Measurements from ENCODE around the gene MED12L.

The MED12L gene

DNA sequence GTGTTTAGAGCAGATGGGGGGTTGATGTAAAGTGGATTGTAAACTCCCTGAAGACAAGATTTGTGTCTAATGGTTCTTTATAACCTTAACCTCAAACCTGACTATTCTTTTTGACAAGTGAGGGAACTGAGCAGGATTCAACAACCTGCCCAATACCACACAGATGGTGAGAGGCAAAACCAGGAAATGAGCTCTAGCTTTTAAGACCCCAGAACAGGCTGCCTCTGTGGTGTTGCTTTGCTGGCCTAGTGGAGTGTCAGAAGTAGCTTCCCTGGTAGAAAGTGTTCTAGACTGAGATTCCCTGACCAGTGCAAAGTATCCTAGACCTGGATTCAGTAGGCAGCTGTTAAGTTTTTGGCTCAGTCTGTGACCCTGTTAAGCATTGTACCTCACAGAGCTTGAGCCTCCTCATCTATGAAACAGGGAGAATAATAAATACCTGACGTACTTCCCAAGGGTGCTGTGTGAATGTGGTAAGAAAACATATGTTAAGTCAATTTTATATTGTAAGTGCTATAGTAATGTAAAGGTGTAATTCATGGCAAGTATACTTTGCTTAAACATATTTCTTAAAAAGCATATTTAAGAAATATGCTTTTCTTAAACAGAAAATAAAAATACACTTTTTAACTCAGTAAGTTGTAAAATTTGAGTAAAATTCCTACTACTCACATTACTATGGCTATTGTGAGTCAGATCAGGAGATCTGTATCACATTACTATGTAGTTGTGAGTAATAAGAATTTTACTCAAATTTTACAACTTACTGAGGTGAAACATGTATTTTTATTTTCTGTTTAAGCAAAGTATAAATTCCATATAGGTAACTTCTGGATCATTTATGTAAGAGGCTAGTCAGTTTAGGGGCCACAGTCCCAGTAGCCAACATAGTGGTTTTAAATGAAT, 222.4 kb downstream of the MED12L start:
- H3K36me3 Mint-ChIP-seq = no peaks in the 10 kb centered on the region
- peaks cover 15% of the 10 kb centered on the region for H3K27me3 Mint-ChIP-seq
- H3K9me3 Mint-ChIP-seq = no peaks in the 10 kb centered on the region
- no peaks in the 10 kb centered on the region for H3K4me1 Mint-ChIP-seq
- no peak overlapping the region for H3K27ac Mint-ChIP-seq
- no peak for ATAC-seq
- H3K4me3 Mint-ChIP-seq = no peak overlapping the region

DNA sequence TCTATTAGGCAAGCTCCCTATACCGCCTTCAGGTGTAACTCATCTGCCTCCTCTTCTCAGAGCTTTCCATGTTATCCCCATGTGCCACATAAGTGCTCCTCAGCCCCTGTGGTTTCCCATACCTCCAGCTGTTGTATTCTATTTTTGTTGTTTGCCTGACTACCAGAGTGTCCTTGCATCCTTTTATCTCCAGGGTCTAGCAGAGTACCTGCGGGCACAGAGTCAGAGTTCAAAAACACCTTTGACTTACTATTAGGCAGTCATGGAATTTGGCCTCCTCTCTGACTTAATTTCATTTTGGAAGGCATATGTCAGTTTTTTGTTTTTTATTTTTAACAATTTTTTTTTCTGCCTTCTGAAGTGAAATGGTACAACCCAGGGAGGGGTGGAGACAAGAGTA, 224.1 kb downstream of the MED12L start:
- H3K27ac Mint-ChIP-seq = no peak overlapping the region
- H3K4me1 Mint-ChIP-seq = no peaks in the 10 kb centered on the region
- H3K27me3 Mint-ChIP-seq = no peaks in the 10 kb centered on the region
- no peak for ATAC-seq
- H3K36me3 Mint-ChIP-seq = no peaks in the 10 kb centered on the region
- H3K4me3 Mint-ChIP-seq = no peak overlapping the region
- no peaks in the 10 kb centered on the region for H3K9me3 Mint-ChIP-seq

DNA sequence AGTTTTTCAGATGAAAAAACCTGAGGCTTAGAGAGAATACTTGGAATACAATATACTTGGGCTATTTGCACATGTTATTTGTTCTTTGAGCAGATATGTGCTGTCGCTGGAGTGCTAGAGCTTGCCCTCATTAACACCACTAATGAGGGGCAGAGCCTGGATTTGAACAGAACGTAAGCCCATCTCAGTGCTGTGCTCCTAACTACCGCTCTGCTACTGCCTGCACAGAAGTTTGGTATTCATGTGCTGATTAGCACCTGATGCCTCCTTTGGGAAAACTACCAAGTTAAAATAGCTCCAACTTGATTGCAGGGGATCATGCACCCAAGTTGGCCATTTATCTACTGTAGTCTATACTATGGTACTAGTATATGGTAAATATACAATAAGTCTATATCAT, 227.5 kb downstream of the MED12L start:
- no peak overlapping the region for H3K27ac Mint-ChIP-seq
- no peaks in the 10 kb centered on the region for H3K9me3 Mint-ChIP-seq
- no peak for ATAC-seq
- no peaks in the 10 kb centered on the region for H3K27me3 Mint-ChIP-seq
- H3K4me3 Mint-ChIP-seq = no peak overlapping the region
- no peaks in the 10 kb centered on the region for H3K4me1 Mint-ChIP-seq
- H3K36me3 Mint-ChIP-seq = no peaks in the 10 kb centered on the region

DNA sequence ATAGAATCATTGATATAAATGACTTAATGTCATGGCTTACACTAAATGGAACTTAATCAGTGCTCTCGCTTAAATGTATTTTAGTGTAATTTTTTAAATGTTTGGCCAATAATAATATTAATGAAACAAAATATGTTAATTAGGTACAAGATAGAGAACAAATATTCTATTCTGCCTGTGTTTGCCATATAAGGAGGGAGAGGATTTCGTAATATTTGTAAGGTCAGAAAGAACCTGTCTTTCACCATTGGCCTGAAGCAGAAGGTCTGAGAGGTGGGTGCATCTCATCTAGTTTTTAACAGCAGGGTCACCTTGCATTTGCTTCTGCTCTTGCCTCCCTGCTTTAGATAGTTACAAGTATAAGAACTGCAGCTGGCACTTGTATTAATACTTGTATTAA, 228.7 kb downstream of the MED12L start:
- Mint-ChIP-seq H3K27ac (no peak overlapping the region), H3K9me3 (no peaks in the 10 kb centered on the region), H3K27me3 (no peaks in the 10 kb centered on the region), H3K4me1 (no peaks in the 10 kb centered on the region), H3K4me3 (no peak overlapping the region), H3K36me3 (no peaks in the 10 kb centered on the region)
- no peak for ATAC-seq

DNA sequence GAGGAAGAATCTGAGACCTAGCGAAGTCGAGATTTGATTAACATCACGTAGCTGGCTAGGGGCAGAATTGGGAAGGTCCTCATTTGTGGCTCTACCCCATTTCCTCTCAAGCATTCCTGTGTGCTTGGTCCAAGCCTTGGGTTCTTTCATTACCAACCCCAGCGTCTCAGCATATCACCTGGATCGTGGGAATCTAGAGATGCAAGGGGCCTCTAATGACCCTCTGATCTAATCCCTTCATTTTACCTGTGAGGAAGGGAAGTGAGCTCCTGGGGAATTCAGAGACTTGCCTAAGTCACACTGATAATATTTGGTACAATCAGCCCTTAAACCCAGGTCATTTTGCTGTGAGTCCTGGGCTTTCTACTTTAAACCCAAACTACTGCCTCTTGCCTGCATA, 229.1 kb downstream of the MED12L start:
- Mint-ChIP-seq H3K4me1 (no peaks in the 10 kb centered on the region), H3K36me3 (no peaks in the 10 kb centered on the region), H3K27me3 (no peaks in the 10 kb centered on the region), H3K4me3 (no peak overlapping the region), H3K27ac (no peak overlapping the region), H3K9me3 (no peaks in the 10 kb centered on the region)
- no peak for ATAC-seq

DNA sequence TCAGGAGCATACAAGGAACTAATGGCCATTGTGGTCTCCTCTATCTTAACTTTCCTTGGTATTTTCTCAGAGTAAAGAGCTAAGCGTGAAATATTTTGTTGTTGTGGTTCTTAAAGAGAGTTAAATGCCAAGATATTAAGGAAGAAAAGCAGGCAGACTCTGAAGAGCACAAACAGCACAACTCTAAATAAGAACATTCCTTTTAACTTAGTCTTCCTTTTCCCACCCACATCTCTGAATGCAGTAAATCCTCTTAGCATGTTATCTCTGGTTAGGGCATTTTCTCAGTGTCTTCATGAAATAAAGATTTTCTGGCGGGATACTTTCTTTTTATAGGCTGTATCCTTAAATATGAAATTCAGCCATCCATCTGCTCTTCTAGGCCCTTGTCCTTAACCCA, 229.7 kb downstream of the MED12L start:
- H3K4me3 Mint-ChIP-seq = no peak overlapping the region
- no peaks in the 10 kb centered on the region for H3K36me3 Mint-ChIP-seq
- no peak overlapping the region for H3K27ac Mint-ChIP-seq
- no peak for ATAC-seq
- H3K4me1 Mint-ChIP-seq = no peaks in the 10 kb centered on the region
- no peaks in the 10 kb centered on the region for H3K27me3 Mint-ChIP-seq
- H3K9me3 Mint-ChIP-seq = no peaks in the 10 kb centered on the region

DNA sequence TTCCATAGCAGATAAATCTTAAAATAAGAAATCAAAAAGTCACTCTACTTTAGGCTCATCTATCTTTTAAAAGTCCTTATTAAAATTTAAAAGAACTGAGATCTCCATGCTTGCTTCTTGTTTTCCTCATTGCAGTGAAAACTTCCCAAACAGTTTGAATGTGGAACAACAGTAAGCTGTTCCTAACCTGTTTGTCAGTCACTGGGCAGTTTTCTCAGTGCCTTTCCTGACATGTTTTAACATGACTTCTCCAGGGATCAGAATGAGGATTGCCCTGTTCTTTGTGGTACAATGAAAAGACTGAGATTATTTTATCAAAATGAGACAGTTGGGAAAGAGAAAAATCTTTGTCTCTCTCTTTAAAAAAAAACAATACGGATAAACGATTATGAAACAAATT, 230.4 kb downstream of the MED12L start:
- Mint-ChIP-seq H3K9me3 (no peaks in the 10 kb centered on the region), H3K27ac (no peak overlapping the region), H3K27me3 (no peaks in the 10 kb centered on the region), H3K4me3 (no peak overlapping the region), H3K36me3 (no peaks in the 10 kb centered on the region), H3K4me1 (no peaks in the 10 kb centered on the region)
- no peak for ATAC-seq

DNA sequence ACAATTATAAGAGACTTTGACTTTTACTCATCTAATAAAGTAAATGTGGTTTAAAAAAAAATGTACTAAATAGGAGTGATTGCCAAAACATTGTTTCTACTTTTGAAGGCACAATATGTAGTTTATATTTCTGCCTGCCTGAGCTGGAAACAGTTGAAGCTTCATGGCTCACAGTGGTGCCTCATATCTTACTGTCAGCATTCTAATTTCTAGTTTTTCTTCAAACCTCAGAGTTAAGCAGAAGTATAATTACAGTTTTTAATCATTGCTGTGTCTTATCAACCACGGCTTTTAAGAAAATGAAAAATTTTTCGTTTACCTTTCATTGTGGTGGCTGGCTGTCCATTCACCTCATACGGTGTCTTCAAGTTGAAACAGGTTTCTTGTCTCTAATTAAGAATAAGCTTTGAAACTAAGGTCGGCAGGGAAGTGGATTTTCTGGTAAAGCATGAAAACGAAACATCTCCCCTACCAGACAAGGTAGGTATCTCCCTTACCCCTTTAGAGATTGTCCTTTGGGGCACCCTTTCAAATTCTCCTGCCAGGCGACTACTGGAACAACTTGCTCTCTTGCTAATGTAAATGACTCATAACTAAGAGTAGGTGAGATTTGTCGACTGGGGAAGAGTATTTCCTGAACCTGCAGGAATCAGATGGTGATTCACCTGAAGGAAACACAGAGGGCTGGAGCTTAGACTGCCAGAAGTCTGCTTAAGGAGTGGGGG, 231.0 kb downstream of the MED12L start, which contains the start of gene GPR87:
TSS of gene GPR87 (minus strand) at position 554 of the 725 bp plus-strand sequence. CDS start 16,720 bp downstream, outside the sequence.
- Mint-ChIP-seq H3K36me3 (no peaks in the 10 kb centered on the region), H3K27me3 (no peaks in the 10 kb centered on the region), H3K4me1 (peaks cover under 1% of the 10 kb centered on the region), H3K9me3 (no peaks in the 10 kb centered on the region), H3K4me3 (no peak within 1 kb of the TSS), H3K27ac (no peak within 1 kb of the TSS)
- no peak for ATAC-seq

DNA sequence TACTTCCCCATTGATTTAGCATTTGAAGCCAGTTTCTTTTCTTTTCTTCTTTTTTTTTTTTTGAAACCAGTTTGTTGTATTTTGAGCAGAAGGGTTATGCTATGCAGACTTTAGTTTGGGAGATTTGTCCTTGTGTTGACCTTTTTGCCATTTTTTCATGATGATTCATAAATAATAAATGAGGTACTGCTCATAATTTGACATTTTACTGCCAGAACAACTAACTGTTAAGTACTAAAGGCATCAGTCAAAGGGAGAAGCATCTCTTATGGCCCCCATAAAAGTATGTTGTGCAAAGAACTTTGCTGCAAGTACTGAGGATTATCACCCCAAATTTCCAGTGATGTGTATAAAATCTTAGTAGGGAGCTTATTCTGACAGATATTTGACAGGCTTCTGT, 232.8 kb downstream of the MED12L start:
- Mint-ChIP-seq H3K4me3 (no peak overlapping the region), H3K27me3 (no peaks in the 10 kb centered on the region), H3K9me3 (no peaks in the 10 kb centered on the region), H3K27ac (no peak overlapping the region), H3K36me3 (no peaks in the 10 kb centered on the region), H3K4me1 (peaks cover 6% of the 10 kb centered on the region)
- no peak for ATAC-seq

DNA sequence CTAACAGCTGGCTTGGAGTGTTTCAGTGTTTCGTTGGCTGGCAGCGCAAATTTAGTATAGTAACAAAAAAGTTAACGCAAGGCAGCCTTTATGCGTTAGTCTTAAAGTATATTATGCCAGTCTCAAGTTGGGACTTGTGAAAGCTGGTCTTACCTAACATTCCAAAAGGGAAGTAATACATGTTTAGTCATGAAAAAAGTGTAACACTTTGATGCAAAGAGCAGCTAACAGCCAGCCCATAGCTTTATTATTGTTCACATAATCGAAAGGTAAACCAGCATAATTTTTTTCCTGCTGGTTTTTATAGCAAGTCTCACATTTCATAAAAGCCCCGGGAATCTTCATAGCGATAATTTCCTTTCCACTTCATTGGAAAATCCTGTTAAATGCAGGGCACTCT, 233.5 kb downstream of the MED12L start:
- Mint-ChIP-seq H3K4me3 (no peak overlapping the region), H3K36me3 (no peaks in the 10 kb centered on the region), H3K4me1 (peaks cover 6% of the 10 kb centered on the region), H3K9me3 (no peaks in the 10 kb centered on the region), H3K27ac (no peak overlapping the region), H3K27me3 (no peaks in the 10 kb centered on the region)
- ATAC-seq = no peak

DNA sequence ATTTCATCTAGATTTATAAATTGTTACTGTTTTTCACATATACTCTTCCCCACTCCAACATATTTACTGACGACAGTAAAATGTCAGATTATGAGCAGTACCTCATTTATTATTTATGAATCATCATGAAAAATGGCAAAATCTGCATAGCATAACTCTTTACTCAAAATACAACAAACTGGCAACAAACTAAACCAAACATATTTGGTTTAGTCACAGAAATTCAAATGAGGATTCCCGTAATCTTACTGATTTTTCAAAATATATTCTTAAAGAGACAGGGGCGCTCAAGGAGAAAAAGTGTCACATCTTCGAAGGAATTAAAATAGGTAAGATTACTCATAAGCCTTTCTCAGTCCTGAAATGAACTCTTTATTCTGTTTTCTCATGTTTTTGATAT, 234.2 kb downstream of the MED12L start:
- ATAC-seq = no peak

DNA sequence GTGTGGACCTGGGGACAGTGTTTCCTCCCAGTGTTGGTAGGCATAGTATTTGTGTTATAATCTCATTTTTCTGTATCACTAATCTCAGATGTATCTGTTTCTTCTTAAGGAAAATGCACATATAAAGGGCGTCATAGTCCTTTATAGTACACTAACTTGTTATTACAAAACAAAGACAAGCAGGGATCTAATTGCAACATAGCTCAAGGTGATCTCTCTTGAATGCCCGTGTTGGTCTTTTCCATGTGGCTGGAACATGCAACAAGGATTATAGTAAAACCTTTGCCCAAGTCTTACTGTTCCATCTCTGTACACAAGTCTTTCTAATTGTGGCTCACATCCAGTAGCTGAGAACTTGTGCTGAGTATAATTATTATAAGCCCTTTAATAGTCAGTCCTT, 234.7 kb downstream of the MED12L start:
- H3K36me3 Mint-ChIP-seq = no peaks in the 10 kb centered on the region
- ATAC-seq = no peak
- H3K27me3 Mint-ChIP-seq = no peaks in the 10 kb centered on the region
- H3K4me3 Mint-ChIP-seq = no peak overlapping the region
- no peaks in the 10 kb centered on the region for H3K9me3 Mint-ChIP-seq
- no peak overlapping the region for H3K27ac Mint-ChIP-seq
- peaks cover 6% of the 10 kb centered on the region for H3K4me1 Mint-ChIP-seq

More for the DNA sequence above, 234.2 kb downstream of the MED12L start:
- H3K4me3 Mint-ChIP-seq = no peak overlapping the region
- peaks cover 6% of the 10 kb centered on the region for H3K4me1 Mint-ChIP-seq
- H3K27ac Mint-ChIP-seq = no peak overlapping the region
- no peaks in the 10 kb centered on the region for H3K27me3 Mint-ChIP-seq
- no peaks in the 10 kb centered on the region for H3K9me3 Mint-ChIP-seq
- no peaks in the 10 kb centered on the region for H3K36me3 Mint-ChIP-seq

DNA sequence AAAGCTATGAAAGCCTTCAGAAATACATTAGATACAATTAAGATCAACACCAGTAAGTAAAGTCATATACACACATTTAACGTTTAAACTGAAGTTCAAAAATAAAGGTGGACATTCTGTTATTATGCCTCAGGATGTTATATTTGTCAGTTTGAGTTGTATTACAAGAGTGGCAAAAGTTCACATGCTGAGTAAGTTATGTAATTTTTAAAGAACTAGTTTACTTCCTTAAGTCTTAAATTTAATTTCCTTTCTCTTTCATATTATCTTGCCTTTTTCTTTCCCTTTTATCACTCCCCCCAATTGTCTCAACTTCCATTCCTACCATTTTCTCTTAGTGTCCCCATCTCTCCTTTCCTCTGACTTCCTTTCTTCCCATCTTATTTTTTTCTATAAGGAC, 236.1 kb downstream of the MED12L start:
- H3K36me3 Mint-ChIP-seq = no peaks in the 10 kb centered on the region
- no peaks in the 10 kb centered on the region for H3K27me3 Mint-ChIP-seq
- H3K9me3 Mint-ChIP-seq = no peaks in the 10 kb centered on the region
- H3K4me3 Mint-ChIP-seq = no peak overlapping the region
- H3K27ac Mint-ChIP-seq = no peak overlapping the region
- H3K4me1 Mint-ChIP-seq = peaks cover 6% of the 10 kb centered on the region
- no peak for ATAC-seq

DNA sequence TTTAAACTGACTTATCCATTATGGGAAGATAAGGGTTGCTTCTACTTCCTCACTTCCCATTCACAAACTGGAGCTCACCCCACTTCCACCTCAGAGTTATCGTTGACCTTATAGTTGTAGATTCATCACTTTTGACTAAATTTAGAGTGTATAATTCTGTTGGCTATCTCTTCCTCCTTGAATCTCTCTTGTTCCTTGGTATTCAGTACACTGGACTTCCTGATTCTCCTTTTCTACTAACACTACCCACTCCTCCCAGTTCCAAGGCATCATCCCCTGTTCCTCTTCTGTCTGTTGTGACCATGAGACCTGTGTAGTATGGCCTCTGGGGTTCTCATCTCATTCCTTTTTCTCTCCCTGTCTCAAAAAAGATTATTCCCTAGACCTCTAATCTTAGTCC, 237.0 kb downstream of the MED12L start:
- Mint-ChIP-seq H3K4me3 (no peak overlapping the region), H3K9me3 (no peaks in the 10 kb centered on the region), H3K27me3 (no peaks in the 10 kb centered on the region), H3K27ac (no peak overlapping the region), H3K36me3 (no peaks in the 10 kb centered on the region), H3K4me1 (peaks cover 6% of the 10 kb centered on the region)
- no peak for ATAC-seq

DNA sequence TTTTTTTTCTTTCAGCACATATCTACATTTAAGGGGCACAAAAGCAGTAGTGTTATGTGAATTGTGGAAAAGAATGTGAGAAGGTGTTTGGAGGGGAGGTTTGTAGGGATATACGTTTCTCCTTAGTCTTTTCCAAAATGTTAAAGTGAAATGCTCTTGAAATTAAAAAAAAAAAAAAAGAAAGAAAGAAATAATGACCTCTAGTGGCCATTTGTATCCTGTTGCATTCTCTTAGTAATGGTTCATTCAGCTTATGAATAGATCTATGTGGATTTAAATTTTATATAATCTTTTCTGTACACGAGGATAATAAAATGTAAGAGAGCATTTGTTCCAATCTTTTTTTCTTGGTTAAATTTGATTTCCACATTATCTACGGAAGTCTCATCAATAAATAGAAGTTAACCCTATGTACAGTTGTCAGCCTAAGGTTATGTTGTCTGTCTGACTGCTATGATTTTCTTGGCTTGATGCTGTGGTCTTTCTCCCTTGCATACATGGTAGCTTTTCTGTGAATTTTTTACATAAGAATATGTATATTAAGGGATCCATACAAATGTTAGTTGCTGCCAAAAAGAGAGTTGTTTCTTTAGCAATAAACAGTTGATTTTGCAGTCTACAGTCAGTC, 242.2 kb downstream of the MED12L start:
- Mint-ChIP-seq H3K4me3 (no peak overlapping the region), H3K27me3 (no peaks in the 10 kb centered on the region), H3K4me1 (peaks cover 6% of the 10 kb centered on the region), H3K36me3 (no peaks in the 10 kb centered on the region), H3K9me3 (no peaks in the 10 kb centered on the region), H3K27ac (no peak overlapping the region)
- ATAC-seq = no peak

Data from stimulated activated memory B cell treated with anti-CD40 and anti-IgM and Interleukin-4, amounts not matched to agents 10 μg/mL and 1 μg/mL and 100 μg/mL, for 72 hours (primary cell).